HG03571 (cell line): ENCODE results near the gene CHD5.

Experiments
- ATAC-seq: cut with Tn5 transposase; IDR thresholded peaks from one replicate; pipeline ENCODE4 v1.9.1; 2021; ENCODE audit not compliant: unreplicated experiment

Gene CHD5

GRCh38 chr1:6117064-6117463, 63.1 kb downstream of the CHD5 start:
- ATAC-seq = no peak

- ATAC-seq = no peak
These were observed 64.0 kb downstream of the CHD5 start for GRCh38 chr1:6116137-6116536.

- no peak for ATAC-seq
These were observed 66.4 kb downstream of the CHD5 start for GRCh38 chr1:6113745-6114144.

GRCh38 chr1:6113116-6113515, 67.0 kb downstream of the CHD5 start:
- no peak for ATAC-seq

- ATAC-seq = no peak
These were observed 67.5 kb downstream of the CHD5 start for GRCh38 chr1:6112690-6113005.

GRCh38 chr1:6111991-6112689, 68.0 kb downstream of the CHD5 start:
- no peak for ATAC-seq

GRCh38 chr1:6111571-6111970, 68.5 kb downstream of the CHD5 start:
- ATAC-seq = no peak

- no peak for ATAC-seq
These were observed 69.8 kb downstream of the CHD5 start for GRCh38 chr1:6110326-6110725.

- ATAC-seq = no peak
These were observed 70.4 kb downstream of the CHD5 start for GRCh38 chr1:6109688-6110087.

- ATAC-seq = no peak
These were observed 71.0 kb downstream of the CHD5 start for GRCh38 chr1:6108937-6109614.

GRCh38 chr1:6108476-6108875, 71.6 kb downstream of the CHD5 start:
- no peak for ATAC-seq

GRCh38 chr1:6107409-6108356, 72.4 kb downstream of the CHD5 start:
- ATAC-seq = no peak

- no peak for ATAC-seq
These were observed 73.1 kb downstream of the CHD5 start for GRCh38 chr1:6106977-6107376.

- no peak for ATAC-seq
These were observed 73.8 kb downstream of the CHD5 start for GRCh38 chr1:6106321-6106731.

GRCh38 chr1:6105763-6106162, 74.4 kb downstream of the CHD5 start:
- ATAC-seq = no peak

- no peak for ATAC-seq
These were observed 74.9 kb downstream of the CHD5 start for GRCh38 chr1:6105218-6105679.

- ATAC-seq = no peak
These were observed 75.5 kb downstream of the CHD5 start for GRCh38 chr1:6104631-6105030.

- ATAC-seq = no peak
These were observed 76.1 kb downstream of the CHD5 start for GRCh38 chr1:6103854-6104530.

GRCh38 chr1:6103111-6103853, 76.8 kb downstream of the CHD5 start:
- no peak for ATAC-seq

GRCh38 chr1:6102532-6102845, 77.6 kb downstream of the CHD5 start:
- no peak for ATAC-seq
